ENCODE measurements around the gene SLC25A11.
A peak's percentile ranks its signal among the peaks of the same experiment; 100 is the strongest.

The SLC25A11 gene, protein sequence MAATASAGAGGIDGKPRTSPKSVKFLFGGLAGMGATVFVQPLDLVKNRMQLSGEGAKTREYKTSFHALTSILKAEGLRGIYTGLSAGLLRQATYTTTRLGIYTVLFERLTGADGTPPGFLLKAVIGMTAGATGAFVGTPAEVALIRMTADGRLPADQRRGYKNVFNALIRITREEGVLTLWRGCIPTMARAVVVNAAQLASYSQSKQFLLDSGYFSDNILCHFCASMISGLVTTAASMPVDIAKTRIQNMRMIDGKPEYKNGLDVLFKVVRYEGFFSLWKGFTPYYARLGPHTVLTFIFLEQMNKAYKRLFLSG

DNA sequence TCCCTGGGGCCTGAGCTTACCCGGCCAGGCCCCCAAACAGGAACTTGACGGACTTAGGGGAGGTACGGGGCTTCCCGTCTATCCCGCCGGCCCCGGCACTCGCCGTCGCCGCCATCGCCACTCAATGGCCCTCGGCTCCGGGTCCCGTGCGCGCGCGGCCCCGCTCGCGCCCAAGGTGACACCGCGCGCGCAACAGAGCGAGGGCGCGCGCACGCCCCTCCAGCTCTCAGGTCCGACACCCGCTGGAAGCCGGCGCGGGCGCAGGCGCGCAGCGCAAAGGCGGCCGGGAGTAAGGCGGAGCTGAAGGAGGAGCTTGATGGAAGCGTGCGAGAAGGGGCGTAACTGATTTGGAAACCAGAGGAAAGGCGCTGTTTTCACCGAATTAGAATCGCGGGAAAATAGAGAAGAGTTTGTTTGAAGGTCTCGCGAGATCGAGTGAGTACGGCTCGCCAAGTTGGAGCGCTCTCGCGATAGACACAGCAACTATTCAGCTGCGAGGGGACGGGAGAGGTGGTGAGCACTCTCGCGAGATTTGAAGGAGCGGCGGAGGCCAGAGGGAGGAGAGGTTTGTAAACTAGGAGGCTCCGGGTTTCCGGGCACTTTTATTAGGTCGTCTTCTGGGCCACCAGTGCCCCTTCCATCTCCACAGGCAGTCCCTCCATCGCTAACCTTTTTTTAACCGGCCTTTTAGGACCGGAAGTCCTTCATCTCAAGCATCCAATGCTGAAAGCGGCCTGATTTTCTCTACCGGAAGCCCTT lies at the start of gene SLC25A11, which contains the start of gene RNF167:
SLC25A11 (minus strand) TSS at position 251 of the 759 bp plus-strand sequence; CDS start at position 115, 136 bp downstream.
RNF167 (plus strand) TSS at position 473 of the 759 bp plus-strand sequence. CDS start 642 bp downstream, outside the sequence.
- DNase-seq (peak; percentile 94), ATAC-seq (peak; percentile 86)

DNA sequence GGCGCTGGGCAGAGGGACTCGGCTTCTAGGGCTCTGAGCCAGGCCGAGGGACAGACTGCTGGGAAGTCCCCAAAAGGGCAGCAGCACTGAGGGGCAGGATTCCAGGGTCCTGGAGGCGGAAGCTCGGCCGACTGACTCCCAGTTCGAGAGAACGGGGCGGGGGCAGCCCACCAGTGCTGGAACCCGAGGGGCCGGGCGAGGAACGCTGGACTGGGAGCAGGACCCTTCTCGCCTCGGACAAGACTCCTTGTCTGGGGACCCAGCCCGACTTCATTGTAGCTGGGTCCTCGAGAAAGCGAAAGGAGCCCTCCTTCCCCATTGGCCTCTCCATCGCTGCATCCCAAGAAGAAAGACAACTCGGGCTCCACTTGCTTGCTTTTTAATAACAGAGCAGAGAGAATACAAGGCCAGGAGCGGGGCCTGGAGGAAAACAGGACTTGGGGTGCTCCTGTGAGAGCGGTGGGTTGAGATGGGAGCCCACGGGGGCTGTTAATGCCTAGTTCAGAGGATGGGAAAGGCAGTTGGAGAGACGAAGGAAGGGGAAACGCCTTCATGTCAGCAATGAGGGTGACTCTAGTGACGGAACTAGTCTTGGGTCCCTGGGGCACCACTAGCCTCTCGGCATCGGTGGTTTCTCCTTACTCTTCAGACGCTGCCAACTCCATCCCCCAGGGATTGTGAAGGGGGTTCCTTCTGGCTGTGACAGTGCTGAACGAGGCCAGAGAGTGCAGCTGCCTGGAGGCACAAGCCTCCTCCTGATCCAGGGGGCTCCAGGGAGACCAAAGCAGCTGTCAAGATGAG lies 48.1 kb upstream of the SLC25A11 start:
- DNase-seq: peak; percentile 27
- ATAC-seq: no peak

DNA sequence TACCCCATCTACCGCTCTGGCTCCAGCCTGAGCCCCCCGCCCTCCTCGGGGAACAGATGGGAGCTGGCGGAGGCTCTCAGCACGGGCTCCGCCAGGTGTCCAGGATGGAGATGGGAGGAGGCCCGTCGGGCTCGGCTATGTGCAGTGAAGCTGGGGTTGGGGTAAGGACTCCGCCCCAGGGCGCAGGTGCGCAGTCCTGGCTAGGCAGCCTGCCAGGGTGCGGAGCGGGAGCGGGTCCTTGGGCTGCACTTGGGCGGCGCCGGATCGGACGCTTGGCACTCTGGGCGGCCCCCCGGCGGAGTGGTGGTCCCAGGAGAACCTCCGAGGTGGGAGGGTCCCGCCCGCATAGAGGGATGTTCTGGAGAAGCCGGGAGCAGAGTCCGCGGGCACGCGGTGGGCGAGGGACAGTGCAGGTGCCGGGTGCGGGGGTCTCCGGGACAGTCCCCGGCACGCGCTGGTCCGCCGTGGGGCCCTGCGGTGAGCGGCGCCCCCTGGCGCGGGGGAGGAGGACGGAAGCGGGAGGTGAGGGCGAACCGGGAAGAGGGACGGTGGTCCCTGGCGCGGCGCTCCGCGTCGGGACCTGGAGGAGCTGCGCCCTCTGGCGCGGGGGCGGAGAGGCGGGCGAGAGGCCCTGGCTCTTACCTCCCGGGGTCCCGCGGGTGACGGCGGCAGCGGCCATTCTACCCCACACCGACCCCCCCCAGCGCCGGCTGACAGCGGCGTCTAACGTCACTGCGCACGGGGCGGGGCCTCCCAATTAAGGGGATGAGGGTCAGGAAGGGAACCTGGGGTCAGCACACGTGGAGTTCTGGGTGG lies 47.3 kb upstream of the SLC25A11 start, which contains the start of gene CAMTA2:
CAMTA2 (minus strand) TSS at position 725 of the 816 bp plus-strand sequence. CDS start 1,453 bp downstream, outside the sequence.
- ATAC-seq (peak; percentile 93), DNase-seq (peak; percentile 96)

DNA sequence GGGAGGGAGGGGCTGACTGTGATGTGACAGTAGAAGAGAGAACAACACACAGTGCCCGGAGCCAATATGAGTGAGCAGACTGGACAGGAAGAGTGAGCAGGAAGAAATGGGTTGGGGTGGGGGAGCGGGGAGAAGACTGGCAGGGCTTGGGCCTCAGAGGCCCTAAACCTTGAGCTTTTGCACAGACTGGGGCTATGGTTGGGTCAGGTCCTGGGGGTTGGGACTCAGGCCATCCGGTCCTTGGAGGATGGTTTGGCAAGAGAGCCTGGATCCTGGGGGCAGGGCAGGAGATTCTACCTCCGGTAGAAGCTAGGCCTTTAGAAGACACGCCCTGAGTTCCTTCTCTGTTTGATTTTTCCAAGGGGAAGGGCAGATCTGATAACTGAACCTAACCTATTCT lies 46.6 kb upstream of the SLC25A11 start:
- no peak for ATAC-seq
- DNase-seq: no peak

DNA sequence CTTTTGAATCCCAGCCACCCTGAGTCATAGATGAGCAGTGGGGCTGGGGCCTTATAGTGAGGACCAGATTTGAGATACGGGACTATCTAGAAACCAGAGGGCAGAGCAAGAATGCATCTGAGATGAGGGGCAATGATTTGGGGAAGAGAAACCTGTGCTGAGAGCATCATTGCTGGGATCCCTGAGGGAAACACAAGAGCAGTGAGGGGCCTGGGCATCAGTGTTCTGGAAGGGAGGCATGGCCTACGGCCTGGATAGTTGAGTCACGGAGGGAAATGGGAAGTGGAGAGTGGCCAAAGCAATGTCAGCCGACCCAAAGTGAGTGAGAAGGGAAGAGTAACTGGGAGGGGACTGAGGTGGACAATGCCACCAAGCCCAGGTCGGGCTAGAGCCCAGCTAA lies 42.5 kb upstream of the SLC25A11 start:
- DNase-seq (no peak), ATAC-seq (no peak)

DNA sequence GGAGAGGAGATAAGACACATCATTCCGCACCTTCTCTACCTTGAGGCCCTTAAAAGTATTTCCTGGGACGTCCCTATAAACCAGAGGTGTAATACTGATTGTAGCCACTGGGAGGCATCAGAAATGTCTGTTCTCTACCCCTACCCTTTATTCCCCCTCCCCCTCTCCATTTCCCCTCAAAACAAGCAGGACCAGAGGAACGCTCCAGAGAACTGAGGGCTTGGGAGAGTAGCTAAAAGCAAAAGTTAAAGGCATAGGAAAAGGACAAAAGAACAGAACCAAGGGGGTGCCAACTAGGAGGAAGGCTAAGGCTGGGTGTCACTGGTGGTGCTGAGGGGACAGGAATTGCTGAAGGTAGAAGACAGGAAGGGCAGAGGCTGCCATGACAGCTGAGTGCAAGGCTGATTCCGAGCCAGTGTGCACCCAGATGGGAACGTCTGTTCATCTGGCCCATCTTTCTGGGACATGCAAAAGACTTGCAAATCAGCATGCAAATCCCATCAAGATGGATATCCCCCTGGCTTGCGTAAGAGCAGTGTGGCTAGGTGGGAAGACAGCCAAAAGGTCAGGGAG lies 40.9 kb upstream of the SLC25A11 start:
- peak; percentile 45 for DNase-seq
- ATAC-seq: peak; percentile 57

DNA sequence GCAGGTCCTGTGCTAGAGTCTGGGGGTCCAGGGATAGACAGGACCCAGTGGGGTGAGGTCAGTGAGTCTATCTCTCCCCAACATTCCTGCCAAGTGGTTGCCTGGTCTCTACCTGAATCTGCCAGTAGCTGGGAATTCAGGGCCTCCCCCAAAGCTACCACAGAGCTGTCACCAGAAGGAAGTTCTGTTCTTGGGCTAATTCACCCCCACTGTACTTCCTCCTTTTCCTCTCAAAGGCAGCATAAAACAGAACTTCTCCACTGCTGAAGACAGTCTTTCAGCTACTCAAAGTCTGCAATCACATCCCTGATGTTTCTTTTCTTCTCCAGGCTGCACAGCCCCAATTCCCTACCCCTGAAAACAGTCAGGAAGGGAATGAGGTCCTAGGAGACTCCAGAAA lies 38.9 kb upstream of the SLC25A11 start:
- ATAC-seq (no peak), DNase-seq (no peak)

DNA sequence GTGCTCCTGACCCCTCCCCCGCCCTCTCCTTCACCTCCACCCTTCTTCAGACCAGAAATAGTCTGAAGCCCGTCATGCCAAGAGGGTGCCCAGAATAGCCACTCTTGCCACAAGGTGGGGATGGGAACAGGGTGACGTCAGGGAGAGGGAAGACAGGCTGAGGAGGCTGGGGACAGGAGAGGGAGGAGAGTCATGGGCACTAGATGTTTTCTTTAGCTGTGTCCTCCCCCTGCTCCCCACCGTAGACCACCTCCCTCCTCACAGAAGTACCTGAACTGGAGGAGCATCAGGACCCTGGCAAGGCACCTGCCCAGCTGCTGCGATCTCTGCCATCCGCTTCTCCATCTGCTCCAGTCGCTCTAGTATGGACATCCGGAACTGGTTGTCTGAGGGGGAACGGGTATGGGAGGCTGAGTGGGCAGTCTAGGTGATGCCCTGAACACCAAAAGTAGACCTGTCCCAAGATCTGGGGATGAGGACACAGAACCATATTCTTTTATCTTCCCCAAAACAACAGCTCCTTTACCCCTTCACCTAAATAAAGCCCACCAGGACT lies 34.3 kb upstream of the SLC25A11 start:
- DNase-seq (no peak), ATAC-seq (no peak)

DNA sequence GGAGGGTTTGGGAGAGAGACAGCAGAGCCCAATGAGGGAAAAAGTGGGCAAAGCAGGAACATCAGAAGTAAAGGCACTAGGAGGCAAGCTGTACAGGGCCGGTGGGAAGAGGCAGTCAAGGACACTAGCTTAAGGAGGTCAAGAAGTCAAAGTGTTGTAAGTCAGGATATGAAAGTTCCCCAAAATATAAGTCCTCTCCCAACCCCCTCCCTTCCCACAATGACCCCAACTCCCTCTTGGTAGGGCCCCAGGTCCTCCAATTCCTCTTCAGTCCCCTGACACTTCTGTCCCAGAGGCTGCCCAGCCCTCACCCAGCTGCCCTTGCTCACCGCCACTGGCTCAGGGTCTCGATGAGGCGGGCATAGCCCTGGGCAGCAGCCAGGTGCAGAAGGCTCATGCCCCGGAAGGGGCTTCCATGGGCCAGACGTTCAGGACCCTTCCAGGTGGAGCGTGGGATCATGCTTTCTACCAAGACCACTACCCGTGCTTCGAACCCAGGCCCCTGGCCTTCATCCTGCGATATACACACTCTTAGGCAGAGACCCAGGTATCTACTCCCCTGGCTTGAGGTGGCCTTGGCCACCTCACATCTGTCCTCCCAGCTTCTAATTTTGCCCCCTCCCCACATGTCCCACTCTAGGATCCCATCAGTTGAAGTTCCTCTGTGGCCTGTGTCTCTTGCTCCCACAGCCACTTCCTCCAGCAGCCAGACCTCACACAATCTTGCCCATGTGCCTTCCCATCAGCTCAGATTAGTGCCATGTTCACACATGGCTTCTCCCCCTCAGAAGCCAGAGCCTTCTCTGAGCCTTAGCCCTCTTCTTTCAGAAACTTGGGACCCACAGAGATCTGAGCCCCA lies 33.6 kb upstream of the SLC25A11 start:
- ATAC-seq: no peak

DNA sequence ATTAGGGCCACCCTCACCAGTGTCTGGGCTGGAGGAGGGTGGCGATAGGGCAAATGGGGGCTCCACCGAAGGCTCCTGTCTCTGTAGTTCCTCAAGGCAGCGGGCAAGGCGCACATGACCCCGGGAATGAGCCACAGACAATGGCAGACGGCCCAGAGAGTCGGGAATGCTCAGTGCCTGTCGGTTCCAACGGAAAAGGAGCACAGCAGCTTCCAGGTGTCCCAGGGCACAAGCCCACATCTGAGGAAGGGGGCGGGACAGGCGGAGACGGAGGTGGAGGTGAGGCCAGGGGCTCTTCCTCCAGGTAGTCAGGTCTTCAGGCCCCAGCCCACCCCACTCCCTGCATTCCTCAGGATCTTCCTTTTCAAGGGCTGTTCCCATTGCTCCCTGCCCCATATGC lies 32.9 kb upstream of the SLC25A11 start:
- DNase-seq (no peak), ATAC-seq (no peak)

More for the DNA sequence above, 33.6 kb upstream of the SLC25A11 start:
- no peak for DNase-seq

DNA sequence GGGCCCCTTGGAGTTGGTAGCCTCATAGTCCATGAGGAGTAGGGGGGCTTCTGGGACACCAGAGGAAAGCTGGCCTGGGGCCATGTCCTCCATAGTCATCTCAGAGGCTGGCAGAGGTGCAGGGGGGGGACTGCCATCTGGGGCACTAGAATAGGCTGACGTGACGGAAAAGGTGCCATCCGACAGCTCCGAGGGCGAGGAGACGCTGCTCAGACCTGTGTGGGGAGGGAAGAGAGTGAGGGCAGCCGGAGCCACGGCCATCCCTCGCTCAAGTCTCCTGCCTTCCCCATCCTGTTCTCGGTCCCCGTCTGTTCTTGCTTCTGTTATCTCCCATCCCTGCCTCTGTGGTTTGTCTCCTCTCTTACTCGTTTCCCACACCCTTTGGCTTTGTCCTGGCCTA lies 32.5 kb upstream of the SLC25A11 start:
- DNase-seq: no peak
- ATAC-seq: no peak

DNA sequence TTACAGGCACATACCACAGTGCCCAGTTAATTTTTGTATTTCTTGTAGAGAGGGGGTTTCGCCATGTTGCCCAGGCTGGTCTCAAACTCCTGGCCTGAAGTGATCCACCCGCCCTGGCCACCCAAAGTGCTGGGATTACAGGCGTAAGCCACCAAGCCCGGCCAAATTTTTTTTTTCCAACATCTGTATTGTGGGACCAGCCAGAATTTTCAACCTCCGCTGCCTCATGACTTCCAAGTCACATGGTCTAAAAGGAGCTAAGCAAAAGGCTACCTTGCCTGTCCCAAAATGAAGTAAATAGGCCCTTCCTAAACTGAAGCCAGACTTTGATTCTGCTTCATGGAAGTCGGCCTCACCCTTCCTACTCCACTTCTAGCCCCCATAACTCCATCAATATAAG lies 32.0 kb upstream of the SLC25A11 start:
- DNase-seq: no peak

DNA sequence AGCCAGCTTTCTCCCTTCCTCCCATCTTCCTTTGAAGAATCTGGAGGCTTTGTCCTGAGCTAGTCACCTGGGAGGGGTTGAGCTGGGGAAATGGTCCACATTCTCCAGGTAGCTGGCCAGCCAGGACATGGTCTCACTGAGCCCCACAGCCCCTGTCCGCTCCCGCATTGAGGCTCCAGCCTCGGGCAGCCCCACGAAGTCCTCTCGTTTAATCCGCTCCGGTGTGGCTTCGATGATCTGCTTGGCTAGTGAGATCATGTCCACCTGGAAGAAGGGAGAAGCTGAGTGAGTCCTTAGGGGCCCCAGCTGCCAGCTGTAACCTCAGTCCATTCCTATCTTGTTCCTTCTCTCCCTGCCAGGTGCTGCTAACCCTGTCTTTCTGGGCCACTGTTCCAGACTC lies 30.4 kb upstream of the SLC25A11 start:
- no peak for ATAC-seq
- no peak for DNase-seq

More for the DNA sequence above, 32.0 kb upstream of the SLC25A11 start:
- no peak for ATAC-seq

DNA sequence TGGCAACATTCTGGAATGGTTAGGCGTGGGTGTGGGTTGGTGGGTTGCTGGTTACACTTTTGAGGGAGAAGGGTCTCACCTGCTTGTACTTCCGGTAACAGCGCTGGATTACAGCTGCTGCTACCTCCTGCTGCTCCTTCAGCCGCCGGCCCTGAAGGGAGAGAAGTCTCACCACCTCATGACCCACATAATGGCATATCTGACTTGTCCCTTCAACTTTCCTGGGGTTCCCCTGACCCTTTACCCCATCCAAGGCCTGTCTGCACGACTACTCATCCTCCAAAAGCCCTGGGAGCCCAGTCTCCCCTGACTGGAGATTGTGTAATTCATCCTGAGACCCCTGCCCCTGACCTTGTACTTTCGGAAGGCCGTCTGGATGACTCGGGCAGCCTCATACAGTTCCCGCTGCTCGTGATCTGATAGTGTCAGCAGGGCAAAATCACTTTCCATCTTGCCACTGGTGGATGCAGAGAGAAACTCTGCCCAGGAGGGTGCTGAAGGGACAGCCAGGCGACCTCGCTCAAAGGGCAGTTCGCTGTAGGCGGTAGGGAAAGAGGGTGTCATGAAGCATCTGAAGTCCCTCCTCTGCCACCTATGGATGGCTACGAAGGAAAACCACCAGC lies 29.8 kb upstream of the SLC25A11 start:
- ATAC-seq: peak; percentile 26
- DNase-seq: peak; percentile 75

DNA sequence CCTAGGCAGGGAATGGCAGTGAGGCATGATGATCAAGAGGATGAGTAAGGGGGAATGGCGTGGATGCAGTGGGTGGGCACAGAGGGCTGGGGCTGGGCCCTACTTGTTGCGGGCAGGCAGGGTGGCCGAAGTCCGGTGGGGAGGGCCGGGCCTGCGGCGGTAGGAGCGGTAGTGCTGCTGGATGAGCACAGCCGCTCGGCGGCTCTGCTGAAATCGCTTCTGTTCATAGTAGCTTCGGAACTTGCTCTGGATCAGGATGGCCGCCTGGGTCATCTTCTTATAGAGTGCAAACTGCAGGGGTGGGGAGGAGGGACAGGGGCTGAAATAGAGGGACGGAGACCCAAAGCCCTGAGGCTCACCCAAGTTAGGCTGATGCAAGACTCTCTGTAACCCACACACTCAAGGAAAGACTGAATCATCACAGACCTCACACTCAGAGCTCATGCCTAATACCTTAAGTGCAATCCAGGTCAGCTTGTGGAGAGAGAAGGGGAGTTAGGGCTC lies 29.3 kb upstream of the SLC25A11 start:
- peak; percentile 42 for ATAC-seq

DNA sequence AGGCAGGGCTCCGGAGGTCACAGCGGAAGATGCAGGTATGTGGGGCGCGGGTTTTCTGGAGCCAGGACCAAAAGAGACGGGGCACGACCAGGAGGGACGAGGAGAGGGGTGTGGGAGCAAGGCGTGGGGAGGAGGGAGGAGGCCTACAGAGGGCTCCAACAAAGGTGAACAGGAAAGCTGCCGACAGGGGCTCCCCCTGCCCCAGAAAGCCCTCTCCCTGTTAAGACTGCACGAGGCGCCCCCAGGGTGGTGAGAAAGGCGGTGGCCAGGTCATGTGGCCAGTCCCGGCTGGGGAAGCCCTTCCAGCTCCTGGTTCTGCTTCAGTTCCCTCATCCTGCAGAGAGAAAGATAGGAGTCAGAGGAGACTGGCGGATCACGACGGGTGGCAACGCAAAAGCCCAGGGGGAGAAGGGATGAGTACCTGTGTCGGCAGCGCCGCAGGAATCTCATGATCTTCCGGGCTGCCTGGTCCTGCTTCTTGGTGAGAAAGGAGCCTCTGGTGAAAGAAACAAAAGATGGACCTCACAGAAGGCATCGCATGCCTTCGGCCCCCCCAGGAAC lies 28.7 kb upstream of the SLC25A11 start:
- no peak for ATAC-seq
- peak; percentile 63 for DNase-seq

More for the DNA sequence above, 29.3 kb upstream of the SLC25A11 start:
- peak; percentile 65 for DNase-seq

DNA sequence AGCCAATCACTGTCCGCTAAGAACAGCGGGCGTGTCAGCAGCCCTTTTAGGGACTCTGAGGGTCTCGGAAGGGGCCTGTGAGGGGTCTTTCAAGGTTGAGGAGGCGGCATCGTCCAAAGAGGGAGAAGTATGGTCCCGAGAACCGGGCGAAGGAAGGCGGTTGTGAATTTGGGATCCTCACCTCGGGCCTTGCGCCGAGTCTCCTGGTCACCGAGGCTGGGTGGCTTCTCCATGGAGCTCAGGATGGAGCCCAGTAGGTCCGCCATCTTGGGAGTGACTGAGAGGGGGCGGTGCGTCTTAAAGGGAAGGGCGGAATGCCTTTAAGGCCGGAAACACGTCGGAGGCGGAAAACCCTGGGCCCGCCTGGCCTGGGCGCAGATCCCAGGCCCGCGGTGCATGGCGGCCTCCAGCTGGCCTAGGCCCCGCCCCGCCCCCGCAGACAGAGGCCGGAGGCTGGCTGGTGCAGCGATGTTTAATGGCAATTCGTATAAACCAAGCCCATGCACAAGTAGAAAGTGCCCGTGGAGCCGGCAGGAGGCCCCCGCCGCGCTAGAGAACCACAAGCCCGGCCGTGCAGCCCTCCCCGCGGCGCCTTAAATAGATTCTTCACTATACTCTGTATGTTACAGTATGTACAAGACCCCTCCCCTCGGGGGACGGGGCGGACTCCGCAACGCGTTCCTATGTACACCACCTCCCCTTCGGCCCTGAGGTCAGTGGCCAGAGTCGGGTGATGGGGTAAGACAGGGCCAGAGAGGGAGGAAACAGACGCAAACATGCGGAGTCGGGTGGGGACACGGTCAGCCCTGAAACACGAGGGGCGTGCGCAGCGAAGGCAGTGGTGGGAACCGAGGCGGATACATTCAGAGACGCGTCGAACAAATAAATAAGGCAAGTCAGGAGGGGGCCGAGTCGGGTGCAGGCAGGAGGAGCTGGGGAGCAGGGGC lies 28.0 kb upstream of the SLC25A11 start, which contains the start of gene SPAG7:
SPAG7 (minus strand) TSS at position 279 of the 947 bp plus-strand sequence; CDS start at position 266, 13 bp downstream.
- DNase-seq (peak; percentile 94), ATAC-seq (peak; percentile 58)

Measured in stimulated activated naive CD8-positive, alpha-beta T cell treated with anti-CD3 and anti-CD28 coated beads, Interleukin-15, Interleukin-2, amounts not matched to agents 100 U/mL and 50 U/mL, for 24 hours (primary cell).